H1 (cell line): Measurements from ENCODE around the gene MYOZ2. TPM values are rescaled to one million over a fixed set of nuclear protein-coding genes. Genes with fewer than 3 reads are reported as not detected.

Experiments used
- CTCF ChIA-PET: fragments of 300-600 bp; sonication (Branson Sonifier 250); formaldehyde crosslinking; loops from one replicate; lab custom pipeline; 2021; ENCODE audit not compliant: partially characterized antibody; lab: Charles Lee
- POLR2A ChIA-PET: fragments of 300-600 bp; sonication (Branson Sonifier 250); formaldehyde crosslinking; loops from one replicate; lab custom pipeline; 2021; ENCODE audit warnings: inconsistent platforms; ENCODE audit not compliant: partially characterized antibody; lab: Charles Lee
- DNase-seq, 2 experiments: peaks; one replicate each; pipeline versions ENCODE4 v3.0.0 to v3.0.0-alpha.2; 2010 to 2022; ENCODE audit warnings: low spot score in 2 of 2, low read depth in 1 of 2, mixed read lengths in 1 of 2
- FAIRE-seq: peaks from 2 replicates; lab custom pipeline; 2011; peaks lifted over from hg19 to GRCh38; lab: Jason Lieb, UNC
- H2AFZ ChIP-seq: 2 replicates; pipeline ENCODE4 v1.8.1; 2012; ENCODE audit warnings: low read length, inconsistent platforms
- H2AK5ac ChIP-seq: 2 replicates; pipeline ENCODE4 v1.6.1; 2013; ENCODE audit warnings: low read depth, low read length
- H2BK120ac ChIP-seq: replicated peaks from 2 replicates; pipeline ENCODE3; 2013; ENCODE audit warnings: low read depth, low read length, inconsistent platforms
- H2BK12ac ChIP-seq: 2 replicates; pipeline ENCODE4 v1.6.1; 2013; ENCODE audit warnings: low read depth, low read length
- H2BK15ac ChIP-seq: 2 replicates; pipeline ENCODE4 v1.6.1; 2013; ENCODE audit warnings: low read length
- H2BK20ac ChIP-seq: 2 replicates; pipeline ENCODE4 v1.6.1; 2013; ENCODE audit warnings: low read length
- H2BK5ac ChIP-seq: 2 replicates; pipeline ENCODE4 v1.6.1; 2013; ENCODE audit warnings: low read depth, low read length
- H3K14ac ChIP-seq: 2 replicates; pipeline ENCODE4 v1.6.1; 2013; ENCODE audit warnings: inconsistent platforms; ENCODE audit not compliant: insufficient read length
- H3K18ac ChIP-seq: 2 replicates; pipeline ENCODE4 v1.6.1; 2013; ENCODE audit warnings: low read length; ENCODE audit errors: extremely low read depth
- H3K23ac ChIP-seq: 2 replicates; pipeline ENCODE4 v1.6.1; 2013; ENCODE audit warnings: inconsistent platforms; ENCODE audit not compliant: insufficient read length
- H3K23me2 ChIP-seq: 2 replicates; pipeline ENCODE4 v1.6.1; 2013; ENCODE audit warnings: low read depth, low read length
- H3K27ac ChIP-seq: 2 replicates; pipeline ENCODE4 v1.6.1; 2011; ENCODE audit warnings: low read depth, low read length, inconsistent platforms
- H3K27me3 ChIP-seq, 4 experiments: replicated peaks in 1 of 4; 1 replicate in 1 of 4; 2 replicates in 3 of 4; pipeline versions ENCODE4 v1.6.1 to v1.8.1; 2011 to 2013; ENCODE audit warnings: low read length in 3 of 4, mild to moderate bottlenecking in 3 of 4, inconsistent platforms in 2 of 4, mixed read lengths in 2 of 4, moderate library complexity in 1 of 4; ENCODE audit not compliant: control insufficient read depth in 3 of 4, insufficient read depth in 3 of 4; ENCODE audit errors: extremely low read depth in 1 of 4
- H3K36me3 ChIP-seq, 4 experiments: 2 replicates each; pipeline versions ENCODE4 v1.6.1 to v1.8.1; 2011 to 2013; ENCODE audit warnings: mild to moderate bottlenecking in 4 of 4, low read length in 3 of 4, moderate library complexity in 2 of 4, control low read depth in 1 of 4, inconsistent platforms in 1 of 4; ENCODE audit not compliant: insufficient read depth in 4 of 4, control insufficient read depth in 2 of 4
- H3K4ac ChIP-seq: replicated peaks from 2 replicates; pipeline ENCODE3; 2013; ENCODE audit warnings: low read length, low read depth, mixed read lengths, inconsistent platforms; ENCODE audit not compliant: insufficient read length
- H3K4me1 ChIP-seq, 4 experiments: replicated peaks in 1 of 4; 1 replicate in 1 of 4; 2 replicates in 3 of 4; pipeline versions ENCODE4 v1.6.1 to v1.8.1; 2011 to 2013; ENCODE audit warnings: low read length in 3 of 4, inconsistent platforms in 2 of 4, mixed read lengths in 1 of 4; ENCODE audit not compliant: insufficient read depth in 4 of 4, control insufficient read depth in 3 of 4
- H3K4me2 ChIP-seq, 2 experiments: 2 replicates each; pipeline versions ENCODE4 v1.6.1 to v1.8.1; 2011 to 2013; ENCODE audit warnings: low read depth in 2 of 2, low read length in 2 of 2, control low read depth in 1 of 2, inconsistent platforms in 1 of 2, mild to moderate bottlenecking in 1 of 2; ENCODE audit not compliant: insufficient read depth in 1 of 2
- H3K4me3 ChIP-seq, 4 experiments: fragments of 200-600, 300-600 bp in 1 of 4; sonication (generic), shearing (Covaris generic), sonication (Bioruptor Twin) in 1 of 4; 2 replicates each; pipeline versions ENCODE4 v1.5.1 to v1.8.1; 2011 to 2016; ENCODE audit warnings: low read length in 4 of 4, low read depth in 3 of 4, control low read depth in 2 of 4, inconsistent platforms in 2 of 4, mild to moderate bottlenecking in 2 of 4, mixed read lengths in 1 of 4, moderate library complexity in 1 of 4; ENCODE audit not compliant: insufficient read depth in 2 of 4; ENCODE audit errors: extremely low read depth in 1 of 4
- H3K56ac ChIP-seq: replicated peaks from 2 replicates; pipeline ENCODE3; 2013; ENCODE audit warnings: low read depth, mild to moderate bottlenecking, mixed read lengths, low read length, inconsistent platforms; ENCODE audit not compliant: insufficient read length
- H3K79me1 ChIP-seq: 2 replicates; pipeline ENCODE4 v1.6.1; 2013; ENCODE audit warnings: low read depth, low read length, control low read depth
- H3K79me2 ChIP-seq, 2 experiments: 2 replicates each; pipeline versions ENCODE4 v1.6.1 to v1.8.1; 2012 to 2013; ENCODE audit warnings: low read length in 2 of 2, mild to moderate bottlenecking in 2 of 2, inconsistent platforms in 1 of 2; ENCODE audit not compliant: insufficient read depth in 2 of 2, control insufficient read depth in 1 of 2
- H3K9ac ChIP-seq, 4 experiments: replicated peaks in 1 of 4; 1 replicate in 1 of 4; 2 replicates in 3 of 4; pipeline versions ENCODE4 v1.6.1 to v1.8.1; 2011 to 2013; ENCODE audit warnings: low read depth in 3 of 4, low read length in 3 of 4, control low read depth in 2 of 4, mild to moderate bottlenecking in 2 of 4, moderate library complexity in 2 of 4, inconsistent platforms in 1 of 4; ENCODE audit errors: extremely low read depth in 1 of 4
- H3K9me3 ChIP-seq, 2 experiments: 2 replicates each; pipeline versions ENCODE4 v1.6.1 to v1.8.1; 2012 to 2013; ENCODE audit warnings: mild to moderate bottlenecking in 2 of 2, moderate library complexity in 2 of 2, control low read depth in 1 of 2, inconsistent platforms in 1 of 2, low read depth in 1 of 2, low read length in 1 of 2, mixed read lengths in 1 of 2; ENCODE audit not compliant: insufficient read depth in 2 of 2
- H4K20me1 ChIP-seq, 2 experiments: replicated peaks in 1 of 2; 2 replicates each; pipeline versions ENCODE3 to v1.8.1; 2011 to 2013; ENCODE audit warnings: inconsistent platforms in 2 of 2, low read length in 2 of 2, mild to moderate bottlenecking in 1 of 2; ENCODE audit not compliant: insufficient read depth in 2 of 2, control insufficient read depth in 1 of 2
- H4K5ac ChIP-seq: 2 replicates; pipeline ENCODE4 v1.6.1; 2013; ENCODE audit warnings: low read length, low read depth, mixed read lengths, inconsistent platforms; ENCODE audit not compliant: insufficient read length
- H4K8ac ChIP-seq: 2 replicates; pipeline ENCODE4 v1.8.0; 2013; ENCODE audit warnings: mild to moderate bottlenecking, moderate library complexity, low read length, inconsistent platforms; ENCODE audit not compliant: insufficient read depth; ENCODE audit errors: extremely low read depth
- H4K91ac ChIP-seq: replicated peaks from 2 replicates; pipeline ENCODE3; 2013; ENCODE audit warnings: low read length, mixed read lengths, inconsistent platforms; ENCODE audit not compliant: insufficient read length
- EP300 ChIP-seq, 2 experiments: IDR thresholded peaks; 1 replicate in 1 of 2; 2 replicates in 1 of 2; pipeline ENCODE4 v1.6.1; 2011 to 2012; ENCODE audit warnings: low read depth in 2 of 2, low read length in 2 of 2, mild to moderate bottlenecking in 2 of 2, borderline replicate concordance in 1 of 2, inconsistent platforms in 1 of 2, moderate library complexity in 1 of 2
- JUND ChIP-seq: IDR thresholded peaks from 2 replicates; pipeline ENCODE4 v1.6.1; 2011; ENCODE audit warnings: mild to moderate bottlenecking, improper control_type of control experiment, low read length
- KDM4A ChIP-seq: IDR thresholded peaks from one replicate; pipeline ENCODE4 v1.7.1; 2012; ENCODE audit warnings: low read depth, mild to moderate bottlenecking, moderate library complexity, low read length, inconsistent platforms; ENCODE audit not compliant: severe bottlenecking
- PHF8 ChIP-seq: fragments of 200-600 bp; sonication (generic); conservative IDR thresholded peaks from 2 replicates; pipeline ENCODE4 v1.7.1; 2012; ENCODE audit warnings: low read depth, mild to moderate bottlenecking, inconsistent platforms, low read length, moderate library complexity
- RFX5 ChIP-seq: IDR thresholded peaks from 2 replicates; pipeline ENCODE4 v1.6.1; 2011; ENCODE audit warnings: low read depth, low read length, improper control_type of control experiment, borderline replicate concordance
- RNF2 ChIP-seq: fragments of 200-900, 300-1000 bp; sonication (generic); IDR thresholded peaks from 2 replicates; pipeline ENCODE4 v1.7.1; 2016; ENCODE audit warnings: borderline replicate concordance, low read depth, mild to moderate bottlenecking, antibody characterized with exemption, low read length; ENCODE audit not compliant: poor library complexity, severe bottlenecking; ENCODE audit errors: missing control alignments
- SP2 ChIP-seq: IDR thresholded peaks from 2 replicates; pipeline ENCODE4 v1.6.1; 2012; ENCODE audit warnings: mild to moderate bottlenecking, low read length, inconsistent platforms
- YY1 ChIP-seq: IDR thresholded peaks from 2 replicates; pipeline ENCODE4 v1.6.1; 2011; ENCODE audit warnings: low read depth, mild to moderate bottlenecking, low read length
- ZNF274 ChIP-seq: IDR thresholded peaks from 2 replicates; pipeline ENCODE4 v1.7.0; 2012; ENCODE audit warnings: low read length, borderline replicate concordance; ENCODE audit errors: extremely low read depth
- WGBS, 2 experiments: shearing (Covaris generic) in 1 of 2; methylation state at CpG; one replicate each; pipeline versions ENCODE4 v1.1.6 to v1.1.7; 2013 to 2015; ENCODE audit warnings: low lambda C conversion rate in 2 of 2, mixed read lengths in 2 of 2, inconsistent platforms in 1 of 2, low coverage in 1 of 2, missing lambda C conversion rate in 1 of 2; ENCODE audit not compliant: insufficient replicate concordance in 2 of 2, insufficient coverage in 1 of 2, insufficient read length in 1 of 2; ENCODE audit errors: extremely low coverage in 1 of 2, missing lambda C conversion rate in 1 of 2; 5-methylcytosine and 5-hydroxymethylcytosine counted together
- polyA plus RNA-seq, 7 experiments: library from polyadenylated mRNA; depleted of rRNA in 3 of 7; stranded (reverse) in 5 of 7; unstranded in 2 of 7; fragments of >200 nt in 5 of 7; fragments of 200-250 nt in 2 of 7; gene quantifications; 1 replicate in 5 of 7; 2 replicates in 1 of 7; 4 replicates in 1 of 7; pipeline versions ENCODE4 v1.2.1 to v1.2.3, GENCODE V29; 2011 to 2013; ENCODE audit warnings: missing spikeins in 2 of 7, mixed read lengths in 2 of 7
- total RNA-seq: library from RNA; stranded (reverse); fragmentation: NEBNext Ultra II Directional; extraction: Animal tissue kit (Norgen Biotek cat#: 25700); gene quantifications from 2 replicates; pipeline ENCODE4 v1.2.1, GENCODE V29; 2021

MYOZ2 gene
- total and polyA plus RNA-seq, 2 of the 8 experiments (the other 6 are each of a cell fraction or from before 2014, with no cell fraction given): not detected

DNA sequence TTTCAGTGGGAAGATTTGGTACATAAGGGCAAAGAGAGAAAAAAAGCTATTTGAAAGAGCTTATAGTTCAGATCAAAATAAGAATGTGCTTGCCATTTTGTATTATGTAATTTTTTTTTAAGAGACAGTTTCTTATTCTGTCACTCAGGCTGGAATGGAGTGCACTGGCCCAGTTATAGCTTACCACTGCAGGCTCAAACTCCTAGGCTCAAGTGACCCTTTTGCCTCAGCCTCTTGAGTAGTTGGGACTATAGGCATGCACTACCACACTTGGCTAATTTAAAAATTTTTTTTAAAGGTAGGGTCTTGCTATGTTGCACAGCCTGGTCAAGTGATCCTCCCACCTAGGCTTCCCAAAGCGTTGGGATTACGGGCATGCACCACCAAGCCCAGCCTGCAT, 54.7 kb downstream of the MYOZ2 start:
- POLR2A ChIA-PET: interaction anchor here (1.0 kb wide), 1 partner anchor 21 kb away, joined by 5 read pairs; the partner anchor contains the start of gene USP53

More for the DNA sequence above, 54.7 kb downstream of the MYOZ2 start:
- Histone ChIP-seq H3K23me2 (no peaks in the 10 kb centered on the region), H3K56ac (no peak overlapping the region), H2BK15ac (no peak overlapping the region), H3K4ac (no peak overlapping the region), H3K36me3 (no peaks in the 10 kb centered on the region), H3K9ac (no peak overlapping the region), H3K23ac (no peak overlapping the region), H2AFZ (no peak overlapping the region)
- no peak for TF ChIP-seq JUND
- no peak for TF ChIP-seq EP300 (IDR thresholded peaks at IDR 0.05; ENCODE audit: borderline replicate concordance in 1 of 2, low read depth in 2 of 2, low read length in 2 of 2)
- no peak for TF ChIP-seq PHF8
- no peak for TF ChIP-seq RNF2
- TF ChIP-seq YY1: no peak
- no peak for TF ChIP-seq RFX5
- no peak for TF ChIP-seq ZNF274
- no peak for TF ChIP-seq KDM4A
- no peak for TF ChIP-seq SP2
- TF ChIP-seq, all 59 proteins: peak for 0
- Histone ChIP-seq H2AK5ac (no peak overlapping the region), H3K9me3 (no peaks in the 10 kb centered on the region), H4K5ac (no peak overlapping the region), H3K4me1 (no peaks in the 10 kb centered on the region), H3K4me3 (no peak overlapping the region), H2BK12ac (no peak overlapping the region), H4K20me1 (no peaks in the 10 kb centered on the region), H2BK120ac (no peak overlapping the region), H3K79me1 (no peaks in the 10 kb centered on the region), H3K27me3 (no peaks in the 10 kb centered on the region), H4K91ac (no peak overlapping the region), H3K18ac (no peak overlapping the region), H3K27ac (no peak overlapping the region), H3K14ac (no peak overlapping the region), H3K4me2 (no peak overlapping the region), H2BK20ac (no peak overlapping the region), H4K8ac (no peak overlapping the region), H3K79me2 (no peaks in the 10 kb centered on the region), H2BK5ac (no peak overlapping the region)
- DNase-seq (no peak), FAIRE-seq (no peak)
- CTCF ChIA-PET: interaction anchor here (0.6 to 1.1 kb wide), 5 partner anchors 16 to 133 kb away, joined by 3 to 4 read pairs (median 3); no protein-coding TSS in a partner anchor
- WGBS, 2 experiments: 100% methylated on average over 2 of the region's 2 CpGs; no CpG with 5 or more reads in 1 of the 2 experiments
